ENCODE measurements around the gene ATP6V0B. TPM values are rescaled to one million over a fixed set of nuclear protein-coding genes. Genes with fewer than 3 reads are reported as not detected.

The ATP6V0B gene
- polyA plus RNA-seq, 1 donor from 2014 or later: 580 TPM

DNA sequence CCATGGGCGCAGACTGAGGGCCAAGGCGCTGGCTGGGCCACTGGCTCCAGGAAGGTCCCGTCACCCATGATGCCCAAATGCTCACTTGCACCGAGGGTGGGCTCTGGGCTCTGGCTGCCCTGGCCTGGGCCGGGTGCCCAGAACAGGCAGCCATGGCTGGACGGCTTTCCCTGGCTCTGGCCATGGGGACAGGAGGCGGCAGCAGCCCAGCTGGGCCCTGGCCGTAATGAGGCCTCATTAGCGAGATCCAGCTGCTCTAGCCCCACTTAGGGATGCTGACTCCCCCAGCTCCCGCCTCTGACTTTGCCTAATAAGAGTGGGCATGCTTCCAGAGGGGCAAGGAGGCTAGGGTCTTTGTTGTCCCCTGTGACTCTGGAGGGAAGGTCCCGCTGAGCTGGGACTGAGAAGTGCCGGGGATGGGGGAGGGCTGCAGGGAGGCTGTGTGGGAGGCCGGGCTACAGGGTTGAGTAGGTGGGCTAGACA is 44.7 kb downstream of the ATP6V0B start:
- H4K20me1 ChIP-seq (ENCODE audit: insufficient read depth): no peaks in the 10 kb centered on the region
- H3K4me3 ChIP-seq (ENCODE audit: low read length): no peak overlapping the region
- no peaks in the 10 kb centered on the region for H3K36me3 ChIP-seq (ENCODE audit: insufficient read depth, low read length)
- H3K27me3 ChIP-seq (ENCODE audit: insufficient read depth, low read depth, low read length): no peaks in the 10 kb centered on the region
- no peaks in the 10 kb centered on the region for H3K9me2 ChIP-seq (ENCODE audit: insufficient read depth, low read length)
- H2AFZ ChIP-seq (ENCODE audit: low read depth, low read length): no peak overlapping the region
- no peaks in the 10 kb centered on the region for H3F3A ChIP-seq (ENCODE audit: insufficient read depth, low read length, poor library complexity, severe bottlenecking)
- TF ChIP-seq, protein P1, sequence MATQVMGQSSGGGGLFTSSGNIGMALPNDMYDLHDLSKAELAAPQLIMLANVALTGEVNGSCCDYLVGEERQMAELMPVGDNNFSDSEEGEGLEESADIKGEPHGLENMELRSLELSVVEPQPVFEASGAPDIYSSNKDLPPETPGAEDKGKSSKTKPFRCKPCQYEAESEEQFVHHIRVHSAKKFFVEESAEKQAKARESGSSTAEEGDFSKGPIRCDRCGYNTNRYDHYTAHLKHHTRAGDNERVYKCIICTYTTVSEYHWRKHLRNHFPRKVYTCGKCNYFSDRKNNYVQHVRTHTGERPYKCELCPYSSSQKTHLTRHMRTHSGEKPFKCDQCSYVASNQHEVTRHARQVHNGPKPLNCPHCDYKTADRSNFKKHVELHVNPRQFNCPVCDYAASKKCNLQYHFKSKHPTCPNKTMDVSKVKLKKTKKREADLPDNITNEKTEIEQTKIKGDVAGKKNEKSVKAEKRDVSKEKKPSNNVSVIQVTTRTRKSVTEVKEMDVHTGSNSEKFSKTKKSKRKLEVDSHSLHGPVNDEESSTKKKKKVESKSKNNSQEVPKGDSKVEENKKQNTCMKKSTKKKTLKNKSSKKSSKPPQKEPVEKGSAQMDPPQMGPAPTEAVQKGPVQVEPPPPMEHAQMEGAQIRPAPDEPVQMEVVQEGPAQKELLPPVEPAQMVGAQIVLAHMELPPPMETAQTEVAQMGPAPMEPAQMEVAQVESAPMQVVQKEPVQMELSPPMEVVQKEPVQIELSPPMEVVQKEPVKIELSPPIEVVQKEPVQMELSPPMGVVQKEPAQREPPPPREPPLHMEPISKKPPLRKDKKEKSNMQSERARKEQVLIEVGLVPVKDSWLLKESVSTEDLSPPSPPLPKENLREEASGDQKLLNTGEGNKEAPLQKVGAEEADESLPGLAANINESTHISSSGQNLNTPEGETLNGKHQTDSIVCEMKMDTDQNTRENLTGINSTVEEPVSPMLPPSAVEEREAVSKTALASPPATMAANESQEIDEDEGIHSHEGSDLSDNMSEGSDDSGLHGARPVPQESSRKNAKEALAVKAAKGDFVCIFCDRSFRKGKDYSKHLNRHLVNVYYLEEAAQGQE (IDR thresholded peaks at IDR 0.05; ENCODE audit: borderline replicate concordance): no peak
- TF ChIP-seq MXI1 (conservative IDR thresholded peaks at IDR 0.05; ENCODE audit: poor library complexity, severe bottlenecking) (no peak), TAF1 (IDR thresholded peaks at IDR 0.05; ENCODE audit: low read depth) (no peak), SMC3 (conservative IDR thresholded peaks at IDR 0.05; ENCODE audit: poor library complexity) (no peak), POLR2AphosphoS5 (IDR thresholded peaks at IDR 0.05) (no peak), EZH2 (IDR thresholded peaks at IDR 0.05; ENCODE audit: borderline replicate concordance, insufficient read depth, low read length, poor library complexity, severe bottlenecking) (no peak), EP300 (conservative IDR thresholded peaks at IDR 0.05; ENCODE audit: poor library complexity, severe bottlenecking) (no peak), RAD21 (conservative IDR thresholded peaks at IDR 0.05) (no peak)
- TF ChIP-seq, protein P2, sequence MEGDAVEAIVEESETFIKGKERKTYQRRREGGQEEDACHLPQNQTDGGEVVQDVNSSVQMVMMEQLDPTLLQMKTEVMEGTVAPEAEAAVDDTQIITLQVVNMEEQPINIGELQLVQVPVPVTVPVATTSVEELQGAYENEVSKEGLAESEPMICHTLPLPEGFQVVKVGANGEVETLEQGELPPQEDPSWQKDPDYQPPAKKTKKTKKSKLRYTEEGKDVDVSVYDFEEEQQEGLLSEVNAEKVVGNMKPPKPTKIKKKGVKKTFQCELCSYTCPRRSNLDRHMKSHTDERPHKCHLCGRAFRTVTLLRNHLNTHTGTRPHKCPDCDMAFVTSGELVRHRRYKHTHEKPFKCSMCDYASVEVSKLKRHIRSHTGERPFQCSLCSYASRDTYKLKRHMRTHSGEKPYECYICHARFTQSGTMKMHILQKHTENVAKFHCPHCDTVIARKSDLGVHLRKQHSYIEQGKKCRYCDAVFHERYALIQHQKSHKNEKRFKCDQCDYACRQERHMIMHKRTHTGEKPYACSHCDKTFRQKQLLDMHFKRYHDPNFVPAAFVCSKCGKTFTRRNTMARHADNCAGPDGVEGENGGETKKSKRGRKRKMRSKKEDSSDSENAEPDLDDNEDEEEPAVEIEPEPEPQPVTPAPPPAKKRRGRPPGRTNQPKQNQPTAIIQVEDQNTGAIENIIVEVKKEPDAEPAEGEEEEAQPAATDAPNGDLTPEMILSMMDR (IDR thresholded peaks at IDR 0.05; ENCODE audit: poor library complexity, severe bottlenecking): no peak
- H3K27ac ChIP-seq (ENCODE audit: low read length): no peak overlapping the region
- no peak overlapping the region for H3K9ac ChIP-seq (ENCODE audit: low read length)
- H3K9me3 ChIP-seq (ENCODE audit: low read length): no peaks in the 10 kb centered on the region
- H3K4me2 ChIP-seq (ENCODE audit: low read length): no peak overlapping the region
- no peaks in the 10 kb centered on the region for H3K79me2 ChIP-seq (replicated peaks; ENCODE audit: insufficient read depth, low read length)

DNA sequence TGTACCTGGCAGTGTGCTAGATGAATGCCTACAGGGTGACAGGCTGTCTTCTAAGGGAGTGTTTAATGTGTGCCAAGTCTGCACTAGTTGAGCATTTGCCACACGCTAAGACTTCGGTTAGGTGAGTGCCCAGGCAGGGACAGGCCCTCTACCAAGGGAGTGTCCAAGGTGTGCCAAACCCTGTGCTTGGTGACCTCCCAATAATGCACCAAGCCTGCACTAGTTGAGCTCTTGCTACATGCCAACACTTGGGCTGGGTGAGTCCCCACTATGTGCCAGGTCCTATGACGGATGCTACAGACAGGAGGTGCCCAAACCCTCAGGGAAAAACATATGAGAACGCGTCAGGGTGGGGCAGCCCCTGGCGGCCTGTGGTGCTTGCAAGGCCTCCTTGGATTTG is 45.7 kb downstream of the ATP6V0B start:
- Histone ChIP-seq H3K27ac (ENCODE audit: low read length) (no peak overlapping the region), H3K9ac (ENCODE audit: low read length) (no peak overlapping the region)
- TF ChIP-seq EP300 (conservative IDR thresholded peaks at IDR 0.05; ENCODE audit: poor library complexity, severe bottlenecking) (no peak), EZH2 (IDR thresholded peaks at IDR 0.05; ENCODE audit: borderline replicate concordance, insufficient read depth, low read length, poor library complexity, severe bottlenecking) (no peak), RAD21 (conservative IDR thresholded peaks at IDR 0.05) (no peak), MXI1 (conservative IDR thresholded peaks at IDR 0.05; ENCODE audit: poor library complexity, severe bottlenecking) (no peak), SMC3 (conservative IDR thresholded peaks at IDR 0.05; ENCODE audit: poor library complexity) (no peak), TAF1 (IDR thresholded peaks at IDR 0.05; ENCODE audit: low read depth) (no peak), POLR2AphosphoS5 (IDR thresholded peaks at IDR 0.05) (no peak)
- TF ChIP-seq, protein P1 (IDR thresholded peaks at IDR 0.05; ENCODE audit: borderline replicate concordance): no peak
- TF ChIP-seq, protein P2 (IDR thresholded peaks at IDR 0.05; ENCODE audit: poor library complexity, severe bottlenecking): no peak

More for the DNA sequence above, 45.7 kb downstream of the ATP6V0B start:
- Histone ChIP-seq H2AFZ (ENCODE audit: low read depth, low read length) (no peak overlapping the region), H3F3A (ENCODE audit: insufficient read depth, low read length, poor library complexity, severe bottlenecking) (no peaks in the 10 kb centered on the region), H3K4me3 (ENCODE audit: low read length) (no peak overlapping the region), H3K9me3 (ENCODE audit: low read length) (no peaks in the 10 kb centered on the region), H3K27me3 (ENCODE audit: insufficient read depth, low read depth, low read length) (no peaks in the 10 kb centered on the region), H3K79me2 (replicated peaks; ENCODE audit: insufficient read depth, low read length) (no peaks in the 10 kb centered on the region), H4K20me1 (ENCODE audit: insufficient read depth) (no peaks in the 10 kb centered on the region), H3K36me3 (ENCODE audit: insufficient read depth, low read length) (no peaks in the 10 kb centered on the region), H3K9me2 (ENCODE audit: insufficient read depth, low read length) (no peaks in the 10 kb centered on the region), H3K4me2 (ENCODE audit: low read length) (no peak overlapping the region)

All from neural cell (in vitro differentiated cells).